NCI-H345 (cell line): ENCODE data around the gene AGBL4.
"Not testable (repeated sequence)": the region's sequence is repeated elsewhere in the genome, so short reads cannot be mapped to it uniquely, and the experiment has no call there.

Experiments used
- DNase-seq: peaks from one replicate; lab custom pipeline; 2025; lab: John Stamatoyannopoulos, UW

The AGBL4 gene

GRCh38 chr1:48536477-48536876, 1487.3 kb downstream of the AGBL4 start:
- DNase-seq, result peak; percentile 80

- DNase-seq, result no peak
Observed at GRCh38 chr1:48532976-48533375, 1490.8 kb downstream of the AGBL4 start.

GRCh38 chr1:48530727-48531351, 1492.9 kb downstream of the AGBL4 start:
- peak; percentile 93 for DNase-seq

- DNase-seq, result no peak
Observed at GRCh38 chr1:48527051-48527450, 1496.7 kb downstream of the AGBL4 start.

GRCh38 chr1:48526008-48526710, 1497.6 kb downstream of the AGBL4 start:
- peak; percentile 92 for DNase-seq

GRCh38 chr1:48524892-48525467, 1498.8 kb downstream of the AGBL4 start:
- no peak for DNase-seq

GRCh38 chr1:48523558-48523957, 1500.2 kb downstream of the AGBL4 start:
- DNase-seq, result peak; percentile 31

- DNase-seq, result not testable (repeated sequence)
Observed at GRCh38 chr1:48519896-48520295, 1503.9 kb downstream of the AGBL4 start.

- DNase-seq, result no peak
Observed at GRCh38 chr1:48506870-48507269, 1516.9 kb downstream of the AGBL4 start.

GRCh38 chr1:48500541-48501450, 1523.0 kb downstream of the AGBL4 start:
- DNase-seq, result no peak

GRCh38 chr1:48499211-48499735, 1524.5 kb downstream of the AGBL4 start:
- no peak for DNase-seq

- DNase-seq, result peak; percentile 71
Observed at GRCh38 chr1:48498096-48498791, 1525.5 kb downstream of the AGBL4 start.

- no peak for DNase-seq
Observed at GRCh38 chr1:48495911-48496310, 1527.8 kb downstream of the AGBL4 start.

- no peak for DNase-seq
Observed at GRCh38 chr1:48495166-48495565, 1528.6 kb downstream of the AGBL4 start.

GRCh38 chr1:48493970-48494769, 1529.6 kb downstream of the AGBL4 start:
- peak; percentile 43 for DNase-seq

- no peak for DNase-seq
Observed at GRCh38 chr1:48493041-48493440, 1530.7 kb downstream of the AGBL4 start.

GRCh38 chr1:48492392-48492791, 1531.4 kb downstream of the AGBL4 start:
- peak; percentile 48 for DNase-seq

- no peak for DNase-seq
Observed at GRCh38 chr1:48488721-48489120, 1535.0 kb downstream of the AGBL4 start.
